Measurements from ENCODE around the gene SLC9A3.

SLC9A3 gene

DNA sequence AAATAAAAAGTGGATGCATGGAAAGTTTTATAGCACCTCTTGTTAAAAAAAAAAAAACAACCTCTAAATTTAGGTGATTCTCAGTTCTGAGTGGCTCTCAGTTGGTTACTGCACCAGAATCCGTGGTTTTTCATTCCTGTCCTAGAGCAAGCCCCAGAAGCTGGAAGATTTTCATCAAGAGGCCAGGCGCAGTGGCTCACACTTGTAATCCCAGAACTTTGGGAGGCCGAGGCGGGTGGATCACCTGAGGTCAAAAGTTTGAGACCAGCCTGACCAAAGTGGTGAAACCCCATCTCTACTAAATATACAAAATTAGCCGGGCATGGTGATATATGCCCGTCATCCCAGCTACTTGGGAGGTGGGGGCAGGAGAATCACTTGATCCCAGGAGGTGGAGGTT, 27.2 kb upstream of the SLC9A3 start:
- H3K27me3 ChIP-seq (ENCODE audit: control insufficient read depth, insufficient read depth, low read length): peaks cover 17% of the 10 kb centered on the region
- peaks cover 13% of the 10 kb centered on the region for H3K4me1 ChIP-seq (ENCODE audit: control insufficient read depth, insufficient read depth, low read length)
- no peak overlapping the region for H3K4me3 ChIP-seq (ENCODE audit: low read length)
- no peak overlapping the region for H3K9ac ChIP-seq (ENCODE audit: low read length)
- H3K36me3 ChIP-seq (ENCODE audit: control insufficient read depth, insufficient read depth, low read length): no peaks in the 10 kb centered on the region
- H3K9me3 ChIP-seq (ENCODE audit: control insufficient read depth, low read length): no peaks in the 10 kb centered on the region

DNA sequence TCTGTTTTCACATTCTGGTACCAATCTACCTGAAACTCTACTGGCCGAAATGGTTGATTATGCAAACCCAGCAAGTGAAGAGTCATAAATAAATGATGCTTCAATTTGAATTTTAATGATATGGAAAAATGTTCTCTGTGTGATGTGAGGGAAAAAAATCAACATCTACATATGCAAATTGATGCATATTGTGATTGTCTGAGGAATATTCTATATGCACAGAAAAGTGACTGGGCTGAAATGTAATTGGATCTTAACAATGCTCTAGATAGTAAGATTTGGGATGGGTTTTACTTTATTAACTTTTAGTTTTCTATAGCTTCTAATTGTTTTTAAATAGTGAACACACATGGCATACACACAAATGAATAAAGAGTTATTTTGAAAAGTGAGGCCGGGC, 25.0 kb upstream of the SLC9A3 start:
- H3K4me1 ChIP-seq (ENCODE audit: control insufficient read depth, insufficient read depth, low read length): no peaks in the 10 kb centered on the region
- no peak overlapping the region for H3K9ac ChIP-seq (ENCODE audit: low read length)
- no peaks in the 10 kb centered on the region for H3K9me3 ChIP-seq (ENCODE audit: control insufficient read depth, low read length)
- H3K36me3 ChIP-seq (ENCODE audit: control insufficient read depth, insufficient read depth, low read length): no peaks in the 10 kb centered on the region
- peaks cover 3% of the 10 kb centered on the region for H3K27me3 ChIP-seq (ENCODE audit: control insufficient read depth, insufficient read depth, low read length)
- no peak overlapping the region for H3K4me3 ChIP-seq (ENCODE audit: low read length)

DNA sequence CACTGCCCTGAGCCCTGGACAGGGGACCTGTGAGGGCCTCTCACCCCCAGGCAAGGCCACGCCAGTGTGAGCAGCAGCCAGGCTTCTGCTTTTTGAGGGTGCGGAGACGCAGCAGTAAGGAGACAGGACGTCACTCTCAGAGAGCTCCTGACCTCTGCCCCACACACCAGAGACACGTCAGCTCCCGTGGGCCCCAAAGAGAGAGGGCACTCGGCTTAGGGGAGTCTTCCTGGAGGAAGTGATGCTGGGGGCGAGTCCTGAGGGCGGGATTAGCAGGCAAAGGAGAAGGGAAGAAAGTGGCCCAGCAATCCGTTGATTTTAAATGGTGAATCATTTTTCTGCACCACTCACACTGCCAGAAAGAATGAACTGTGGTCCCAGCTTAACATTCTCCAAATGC, 24.0 kb upstream of the SLC9A3 start:
- Histone ChIP-seq H3K36me3 (ENCODE audit: control insufficient read depth, insufficient read depth, low read length) (no peaks in the 10 kb centered on the region), H3K4me1 (ENCODE audit: control insufficient read depth, insufficient read depth, low read length) (no peaks in the 10 kb centered on the region), H3K4me3 (ENCODE audit: low read length) (no peak overlapping the region), H3K9me3 (ENCODE audit: control insufficient read depth, low read length) (no peaks in the 10 kb centered on the region), H3K9ac (ENCODE audit: low read length) (no peak overlapping the region), H3K27me3 (ENCODE audit: control insufficient read depth, insufficient read depth, low read length) (peaks cover 3% of the 10 kb centered on the region)

GRCh38 chr5:547086-547924, 23.1 kb upstream of the SLC9A3 start:
- peaks cover 3% of the 10 kb centered on the region for H3K27me3 ChIP-seq (ENCODE audit: control insufficient read depth, insufficient read depth, low read length)
- H3K4me3 ChIP-seq (ENCODE audit: low read length): no peak overlapping the region
- H3K9ac ChIP-seq (ENCODE audit: low read length): no peak overlapping the region
- H3K36me3 ChIP-seq (ENCODE audit: control insufficient read depth, insufficient read depth, low read length): no peaks in the 10 kb centered on the region
- H3K4me1 ChIP-seq (ENCODE audit: control insufficient read depth, insufficient read depth, low read length): no peaks in the 10 kb centered on the region
- H3K9me3 ChIP-seq (ENCODE audit: control insufficient read depth, low read length): no peaks in the 10 kb centered on the region

DNA sequence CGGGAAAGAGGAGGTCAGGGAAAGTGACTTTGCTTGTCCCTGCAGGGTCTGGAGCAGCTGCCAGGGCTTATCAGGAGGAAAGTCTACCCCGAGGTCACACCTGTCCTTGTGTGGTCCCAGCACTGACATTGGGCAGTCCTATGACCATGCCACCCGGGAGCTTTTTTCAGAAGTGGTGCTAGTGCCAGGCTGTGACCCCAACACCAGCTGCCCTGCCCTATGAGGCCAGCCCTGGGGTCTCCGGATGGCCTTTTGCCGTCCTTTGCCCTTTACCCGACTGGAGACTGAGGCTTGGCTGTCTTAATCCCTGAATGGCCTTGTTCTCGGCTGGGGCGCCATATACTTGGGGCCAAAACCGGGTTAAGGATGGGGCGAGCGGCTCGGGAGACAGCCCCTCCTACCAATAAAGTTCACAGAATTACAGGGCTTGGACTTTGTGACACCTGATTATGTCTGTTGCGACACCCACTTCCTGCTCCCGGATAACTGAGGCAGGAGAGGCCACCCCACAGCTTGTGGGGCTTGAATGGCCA, 22.2 kb upstream of the SLC9A3 start:
- no peak overlapping the region for H3K4me3 ChIP-seq (ENCODE audit: low read length)
- no peak overlapping the region for H3K9ac ChIP-seq (ENCODE audit: low read length)
- H3K27me3 ChIP-seq (ENCODE audit: control insufficient read depth, insufficient read depth, low read length): peaks cover 7% of the 10 kb centered on the region
- H3K9me3 ChIP-seq (ENCODE audit: control insufficient read depth, low read length): no peaks in the 10 kb centered on the region
- H3K4me1 ChIP-seq (ENCODE audit: control insufficient read depth, insufficient read depth, low read length): no peaks in the 10 kb centered on the region
- no peaks in the 10 kb centered on the region for H3K36me3 ChIP-seq (ENCODE audit: control insufficient read depth, insufficient read depth, low read length)

- Histone ChIP-seq H3K4me1 (ENCODE audit: control insufficient read depth, insufficient read depth, low read length) (no peaks in the 10 kb centered on the region), H3K27me3 (ENCODE audit: control insufficient read depth, insufficient read depth, low read length) (peaks cover 13% of the 10 kb centered on the region), H3K9ac (ENCODE audit: low read length) (no peak overlapping the region), H3K4me3 (ENCODE audit: low read length) (no peak overlapping the region), H3K9me3 (ENCODE audit: control insufficient read depth, low read length) (no peaks in the 10 kb centered on the region), H3K36me3 (ENCODE audit: control insufficient read depth, insufficient read depth, low read length) (no peaks in the 10 kb centered on the region)
Observed at GRCh38 chr5:545641-546375, 21.6 kb upstream of the SLC9A3 start.

DNA sequence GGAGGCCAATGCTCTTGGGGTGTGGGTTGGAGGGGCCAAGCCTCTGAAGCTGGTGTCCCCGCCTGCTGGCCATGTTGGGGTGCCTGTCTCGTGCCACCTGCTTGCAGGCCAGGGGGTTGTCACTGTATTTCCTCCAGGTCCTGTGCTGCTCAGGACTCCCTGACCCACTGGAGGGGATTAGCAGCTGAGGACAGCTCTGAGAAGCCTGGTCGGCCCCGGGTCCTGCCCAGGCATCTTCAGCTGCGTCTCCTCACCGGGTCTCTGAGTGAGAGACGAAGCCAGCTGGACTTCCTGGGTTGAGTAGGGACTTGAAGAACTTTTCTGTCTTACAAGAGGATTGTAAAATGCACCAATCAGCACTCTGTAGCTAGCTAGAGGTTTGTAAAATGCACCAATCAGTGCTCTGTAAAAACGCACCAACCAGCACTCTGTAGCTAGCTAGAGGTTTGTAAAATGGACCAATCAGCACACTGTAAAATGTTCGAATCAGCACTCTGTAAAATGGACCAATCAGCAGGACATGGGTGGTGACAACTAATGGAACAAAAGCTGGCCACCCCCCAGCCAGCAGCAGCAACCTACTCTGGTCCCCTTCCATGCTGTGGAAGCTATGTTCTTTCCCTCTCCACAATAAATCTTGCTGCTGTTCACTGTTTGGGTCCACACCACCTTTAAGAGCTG, 20.6 kb upstream of the SLC9A3 start:
- Histone ChIP-seq H3K9ac (ENCODE audit: low read length) (no peak overlapping the region), H3K27me3 (ENCODE audit: control insufficient read depth, insufficient read depth, low read length) (peaks cover 23% of the 10 kb centered on the region), H3K36me3 (ENCODE audit: control insufficient read depth, insufficient read depth, low read length) (no peaks in the 10 kb centered on the region), H3K9me3 (ENCODE audit: control insufficient read depth, low read length) (no peaks in the 10 kb centered on the region), H3K4me3 (ENCODE audit: low read length) (no peak overlapping the region), H3K4me1 (ENCODE audit: control insufficient read depth, insufficient read depth, low read length) (peaks cover 7% of the 10 kb centered on the region)

- Histone ChIP-seq H3K4me1 (ENCODE audit: control insufficient read depth, insufficient read depth, low read length) (peaks cover 7% of the 10 kb centered on the region), H3K36me3 (ENCODE audit: control insufficient read depth, insufficient read depth, low read length) (no peaks in the 10 kb centered on the region), H3K9me3 (ENCODE audit: control insufficient read depth, low read length) (no peaks in the 10 kb centered on the region), H3K9ac (ENCODE audit: low read length) (no peak overlapping the region), H3K27me3 (ENCODE audit: control insufficient read depth, insufficient read depth, low read length) (peaks cover 31% of the 10 kb centered on the region), H3K4me3 (ENCODE audit: low read length) (no peak overlapping the region)
Observed at GRCh38 chr5:543755-544674, 19.8 kb upstream of the SLC9A3 start.

DNA sequence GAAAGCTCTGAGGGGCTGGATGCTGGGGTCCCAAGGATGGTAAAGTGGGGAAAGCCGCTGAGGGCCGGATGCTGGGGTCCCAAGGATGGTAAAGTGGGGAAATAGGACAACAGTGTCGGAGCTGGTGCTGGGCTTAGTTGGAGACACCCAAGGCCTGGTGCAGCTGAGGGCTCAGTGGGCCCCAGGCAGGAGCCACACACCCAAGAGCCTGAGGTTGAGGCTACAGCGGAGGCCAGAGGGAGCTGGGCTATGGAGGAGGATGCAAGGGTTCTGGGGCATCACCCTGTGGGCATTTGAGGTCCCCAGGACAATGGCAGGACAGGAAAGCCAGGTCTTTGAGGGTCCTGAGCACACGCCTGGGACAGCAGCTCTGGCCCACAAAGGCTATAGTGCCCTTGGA, 19.1 kb upstream of the SLC9A3 start:
- Histone ChIP-seq H3K9me3 (ENCODE audit: control insufficient read depth, low read length) (no peaks in the 10 kb centered on the region), H3K4me1 (ENCODE audit: control insufficient read depth, insufficient read depth, low read length) (peaks cover 7% of the 10 kb centered on the region), H3K9ac (ENCODE audit: low read length) (no peak overlapping the region), H3K36me3 (ENCODE audit: control insufficient read depth, insufficient read depth, low read length) (no peaks in the 10 kb centered on the region), H3K4me3 (ENCODE audit: low read length) (no peak overlapping the region), H3K27me3 (ENCODE audit: control insufficient read depth, insufficient read depth, low read length) (peaks cover 36% of the 10 kb centered on the region)

DNA sequence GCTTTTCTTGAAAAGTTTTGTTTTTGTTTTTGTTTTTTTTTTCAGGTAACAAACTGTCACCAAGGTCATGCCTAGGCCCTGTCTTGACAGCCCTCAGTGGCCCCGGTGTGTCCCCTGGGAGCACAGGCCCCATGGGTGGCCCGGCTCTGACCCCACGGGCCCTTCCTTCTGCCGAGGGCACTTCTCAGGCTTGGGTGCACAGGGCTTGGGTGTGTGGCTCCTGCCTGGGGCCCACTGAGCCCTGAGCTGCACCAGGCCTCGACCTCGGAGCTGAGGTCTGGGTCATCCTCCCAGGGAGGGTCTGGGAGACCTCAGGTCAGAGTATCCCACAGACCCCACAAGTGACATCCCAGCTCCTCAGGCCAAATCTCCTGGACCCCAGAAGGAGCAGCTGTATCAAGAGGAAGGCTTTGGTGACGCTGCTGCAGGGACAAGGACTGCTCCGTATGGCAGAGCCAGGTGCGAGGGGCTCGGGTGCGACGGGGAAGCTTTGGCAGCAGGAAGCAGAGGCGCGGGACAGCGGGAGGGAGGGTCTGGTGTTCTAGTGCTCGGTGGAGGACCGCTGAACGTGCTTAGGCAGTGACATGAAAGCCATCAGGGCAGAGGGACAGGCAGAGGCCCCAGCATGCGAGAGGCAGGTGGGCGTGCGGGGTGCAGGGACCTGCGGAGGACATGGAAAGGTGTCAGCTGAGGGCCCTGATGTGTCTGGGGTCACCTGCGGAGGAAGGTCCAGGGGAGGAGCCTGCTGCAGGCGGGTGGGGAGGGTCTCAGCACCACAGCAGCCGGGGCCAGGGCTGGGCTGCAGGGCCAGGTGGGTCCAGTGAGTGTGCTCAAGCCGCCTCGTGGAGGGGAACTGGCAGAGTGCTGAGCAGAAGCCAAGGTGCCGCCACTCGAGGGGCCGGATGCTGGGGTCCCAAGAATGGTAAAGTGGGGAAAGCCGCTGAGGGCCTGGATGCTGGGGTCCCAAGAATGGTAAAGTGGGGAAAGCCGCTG, 18.4 kb upstream of the SLC9A3 start:
- Histone ChIP-seq H3K27me3 (ENCODE audit: control insufficient read depth, insufficient read depth, low read length) (peaks cover 41% of the 10 kb centered on the region), H3K9ac (ENCODE audit: low read length) (no peak overlapping the region)

More for the DNA sequence above, 18.4 kb upstream of the SLC9A3 start:
- Histone ChIP-seq H3K36me3 (ENCODE audit: control insufficient read depth, insufficient read depth, low read length) (no peaks in the 10 kb centered on the region), H3K9me3 (ENCODE audit: control insufficient read depth, low read length) (no peaks in the 10 kb centered on the region), H3K4me1 (ENCODE audit: control insufficient read depth, insufficient read depth, low read length) (peaks cover 7% of the 10 kb centered on the region), H3K4me3 (ENCODE audit: low read length) (no peak overlapping the region)
